Measurements from ENCODE around the gene KCNK17. TPM values are rescaled to one million over a fixed set of nuclear protein-coding genes. Genes with fewer than 3 reads are reported as not detected.

The KCNK17 gene
- total RNA-seq (1 to 10 TPM in 1 of 5 donors, not detected in 4; 1.1 TPM), polyA plus RNA-seq (under 1 TPM; 0.15 to 0.68 (median 0.46) TPM)
- long read RNA-seq, donor 1, result 0 reads
- long read RNA-seq, donor 2, result 0 reads
- long read RNA-seq, donor 3, result 0 reads
- long read RNA-seq, donor 4, result 0 reads
- long read RNA-seq, donor 5, partial matches to known transcripts, result 0 of 1 reads
- long read RNA-seq, donor 5, other reads (novel, unspliced or antisense), result 0 of 1 reads
- long read RNA-seq, donor 6, result 0 reads
- long read RNA-seq, donor 7, result 0 reads
- long read RNA-seq, donor 8, partial matches to known transcripts, result 0 of 2 reads
- long read RNA-seq, donor 8, other reads (novel, unspliced or antisense), result 0 of 2 reads
- long read RNA-seq, donor 9, result 0 reads
- long read RNA-seq, donor 10, result 0 reads

GRCh38 chr6:39314273-39314795, at the start of gene KCNK17:
KCNK17 (minus strand) TSS chr6:39314419; CDS start chr6:39314320, 99 bp downstream.
- H3K4me1 ChIP-seq, result peaks cover 13 to 26% (median 20%) of the 10 kb centered on the region in 4 donors
- H3K27ac ChIP-seq, result no peak within 1 kb of the TSS
- DNase-seq, result no peak
- intact Hi-C loops (cut with DNase I; ENCODE audit: low total_unique reads), result loop anchor here (10.0 kb wide), 1 partner anchor 340 kb away; no protein-coding TSS in a partner anchor
- H3K9me3 ChIP-seq, result no peaks in the 10 kb centered on the region
- 15 to 54% (median 22%) methylated on average over 7 to 28 of the region's 28 CpGs for WGBS, 5 donors
- H3K27me3 ChIP-seq, result peaks cover 5 to 84% (median 32%) of the 10 kb centered on the region in 3 donors
- H3K4me3 ChIP-seq, result peak within 1 kb of the TSS; percentile 30 to 49 (median 40)
- H3K36me3 ChIP-seq, result no peaks in the 10 kb centered on the region
- TF ChIP-seq EP300 (IDR thresholded peaks at IDR 0.05) (no peak), POLR2A (IDR thresholded peaks at IDR 0.05) (no peak), POLR2AphosphoS5 (IDR thresholded peaks at IDR 0.05) (no peak), CTCF (IDR thresholded peaks at IDR 0.05) (no peak)

GRCh38 chr6:39363280-39363679, 49.1 kb upstream of the KCNK17 start:
- peaks cover 0 to 9% (median 8%) of the 10 kb centered on the region in 4 donors for H3K4me1 ChIP-seq
- H3K9me3 ChIP-seq, result no peaks in the 10 kb centered on the region
- intact Hi-C loops (cut with DNase I; ENCODE audit: low total_unique reads), result no loop called here
- no peak overlapping the region for H3K27ac ChIP-seq
- no peaks in the 10 kb centered on the region for H3K36me3 ChIP-seq
- no peak for DNase-seq
- no peak for TF ChIP-seq POLR2A (IDR thresholded peaks at IDR 0.05)
- no peak for TF ChIP-seq POLR2AphosphoS5 (IDR thresholded peaks at IDR 0.05)
- TF ChIP-seq EP300 (IDR thresholded peaks at IDR 0.05), result no peak
- no peak for TF ChIP-seq CTCF (IDR thresholded peaks at IDR 0.05)
- H3K4me3 ChIP-seq, result no peak overlapping the region
- 83 to 87% (median 85%) methylated on average over 8 of the region's 8 CpGs for WGBS, 5 donors
- H3K27me3 ChIP-seq, result peaks cover 0 to 4% (median 0%) of the 10 kb centered on the region in 3 donors

GRCh38 chr6:39362487-39362865, 48.3 kb upstream of the KCNK17 start:
- peaks cover 0 to 4% (median 0%) of the 10 kb centered on the region in 3 donors for H3K27me3 ChIP-seq
- H3K36me3 ChIP-seq, result no peaks in the 10 kb centered on the region
- H3K4me3 ChIP-seq, result no peak overlapping the region
- H3K4me1 ChIP-seq, result peaks cover 0 to 14% (median 11%) of the 10 kb centered on the region in 4 donors
- DNase-seq, result peak in 1 of 2 donors; percentile 36
- intact Hi-C loops (cut with DNase I; ENCODE audit: low total_unique reads), result no loop called here
- no peaks in the 10 kb centered on the region for H3K9me3 ChIP-seq
- TF ChIP-seq EP300 (IDR thresholded peaks at IDR 0.05) (no peak), CTCF (IDR thresholded peaks at IDR 0.05) (no peak), POLR2A (IDR thresholded peaks at IDR 0.05) (no peak), POLR2AphosphoS5 (IDR thresholded peaks at IDR 0.05) (no peak)
- no peak overlapping the region for H3K27ac ChIP-seq
- 36 to 47% (median 43%) methylated on average over 3 of the region's 3 CpGs for WGBS, 5 donors

- no peak overlapping the region for H3K27ac ChIP-seq
- no peak overlapping the region for H3K4me3 ChIP-seq
- DNase-seq, result peak; percentile 66 to 90
- intact Hi-C loops (cut with DNase I; ENCODE audit: low total_unique reads), result no loop called here
- H3K27me3 ChIP-seq, result peaks cover 0 to 4% (median 0%) of the 10 kb centered on the region in 3 donors
- WGBS, 5 donors, result 31 to 48% (median 35%) methylated on average over 16 to 21 of the region's 21 CpGs
- no peaks in the 10 kb centered on the region for H3K36me3 ChIP-seq
- peaks cover 0 to 14% (median 11%) of the 10 kb centered on the region in 4 donors for H3K4me1 ChIP-seq
- TF ChIP-seq POLR2AphosphoS5 (IDR thresholded peaks at IDR 0.05), result no peak
- peak in 5 of 7 experiments; percentile 56 to 75 (median 67) for TF ChIP-seq CTCF (IDR thresholded peaks at IDR 0.05)
- TF ChIP-seq POLR2A (IDR thresholded peaks at IDR 0.05), result no peak
- no peaks in the 10 kb centered on the region for H3K9me3 ChIP-seq
Measured at GRCh38 chr6:39361657-39362486, 47.7 kb upstream of the KCNK17 start.

Measured in stomach (tissue), 19 donors.